GM12872 (cell line): ENCODE measurements around the gene SRR.

ENCODE experiments used
- CTCF ChIP-seq: IDR thresholded peaks from 3 replicates; pipeline ENCODE4 v1.5.1; 2011; ENCODE audit warnings: low read depth, mild to moderate bottlenecking, low read length, moderate library complexity; ENCODE audit not compliant: insufficient read depth

Gene SRR

GRCh38 chr17:2303204-2304188 is at the start of gene SRR, which contains the start of gene SMG6:
TSS of gene SRR (plus strand) at chr17:2303950. CDS start at chr17:2315561, 11,611 bp downstream.
TSS of gene SMG6 (minus strand) at chr17:2303785. CDS start at chr17:2303720, 65 bp downstream.
- no peak for TF ChIP-seq CTCF

GRCh38 chr17:2259769-2260536 is 43.8 kb upstream of the SRR start:
- TF ChIP-seq CTCF = no peak

GRCh38 chr17:2262135-2262587 is 41.6 kb upstream of the SRR start:
- no peak for TF ChIP-seq CTCF

- no peak for TF ChIP-seq CTCF
Observed at GRCh38 chr17:2263183-2264066, 40.3 kb upstream of the SRR start.

- no peak for TF ChIP-seq CTCF
Observed at GRCh38 chr17:2264067-2264860, 39.5 kb upstream of the SRR start.

- TF ChIP-seq CTCF = no peak
Observed at GRCh38 chr17:2266045-2266864, 37.5 kb upstream of the SRR start.
